HS-27A (cell line): ENCODE data around the gene TSGA10IP.

Source experiments
- DNase-seq: peaks from one replicate; pipeline ENCODE4 v3.0.0-alpha.2; 2012; ENCODE audit warnings: low read depth, missing footprints

TSGA10IP gene

DNA sequence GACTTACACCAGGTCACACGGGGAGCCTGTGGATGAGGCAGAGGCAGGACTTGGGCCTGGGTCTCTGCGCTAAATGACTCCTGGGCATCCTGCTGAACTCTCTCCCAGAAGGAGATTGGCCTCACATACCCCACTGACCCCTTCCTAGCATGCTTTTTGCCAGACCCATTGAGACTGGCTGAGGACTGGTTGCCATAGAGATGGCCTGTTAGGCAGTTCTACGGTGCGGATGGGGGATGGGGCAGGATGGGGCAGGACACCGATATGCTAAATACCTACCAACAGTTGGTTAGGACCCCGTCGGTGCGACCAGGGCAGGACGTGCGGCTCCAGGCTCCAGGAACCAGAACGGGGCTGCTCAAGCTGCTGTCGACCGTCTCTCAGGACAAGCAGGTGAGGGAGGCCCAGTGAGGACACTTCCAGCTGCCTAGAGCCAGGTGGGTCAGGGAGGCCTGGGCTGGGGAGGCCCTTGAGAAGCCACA is at the start of gene TSGA10IP:
Gene TSGA10IP (plus strand): TSS at position 51 of the 482 bp plus-strand sequence. CDS start 196 bp downstream, at position 247.
- no peak for DNase-seq

DNA sequence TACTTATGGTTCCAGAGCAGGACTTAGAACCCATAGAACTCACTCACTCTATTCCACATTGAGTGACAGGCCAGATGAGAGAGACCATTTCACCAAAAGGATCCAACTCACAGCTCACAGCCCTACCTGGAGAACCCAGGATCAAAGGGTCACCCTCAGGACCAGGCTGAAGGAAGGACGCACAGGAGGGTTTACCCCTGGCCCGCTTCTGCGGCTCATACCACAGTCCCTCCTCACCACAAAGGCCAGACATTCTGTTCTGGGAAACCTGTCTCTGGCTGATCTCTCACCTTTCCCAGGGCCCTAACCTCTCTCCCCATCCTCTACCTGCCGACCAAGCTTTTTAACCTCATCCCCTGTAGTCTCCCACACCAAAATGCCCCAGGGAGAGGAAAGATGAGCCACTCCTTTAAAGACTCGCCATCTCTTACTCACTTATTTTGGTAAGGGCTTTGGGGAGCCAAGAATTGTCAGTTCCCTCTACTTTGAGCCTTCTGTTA is 49.7 kb upstream of the TSGA10IP start:
- no peak for DNase-seq

DNA sequence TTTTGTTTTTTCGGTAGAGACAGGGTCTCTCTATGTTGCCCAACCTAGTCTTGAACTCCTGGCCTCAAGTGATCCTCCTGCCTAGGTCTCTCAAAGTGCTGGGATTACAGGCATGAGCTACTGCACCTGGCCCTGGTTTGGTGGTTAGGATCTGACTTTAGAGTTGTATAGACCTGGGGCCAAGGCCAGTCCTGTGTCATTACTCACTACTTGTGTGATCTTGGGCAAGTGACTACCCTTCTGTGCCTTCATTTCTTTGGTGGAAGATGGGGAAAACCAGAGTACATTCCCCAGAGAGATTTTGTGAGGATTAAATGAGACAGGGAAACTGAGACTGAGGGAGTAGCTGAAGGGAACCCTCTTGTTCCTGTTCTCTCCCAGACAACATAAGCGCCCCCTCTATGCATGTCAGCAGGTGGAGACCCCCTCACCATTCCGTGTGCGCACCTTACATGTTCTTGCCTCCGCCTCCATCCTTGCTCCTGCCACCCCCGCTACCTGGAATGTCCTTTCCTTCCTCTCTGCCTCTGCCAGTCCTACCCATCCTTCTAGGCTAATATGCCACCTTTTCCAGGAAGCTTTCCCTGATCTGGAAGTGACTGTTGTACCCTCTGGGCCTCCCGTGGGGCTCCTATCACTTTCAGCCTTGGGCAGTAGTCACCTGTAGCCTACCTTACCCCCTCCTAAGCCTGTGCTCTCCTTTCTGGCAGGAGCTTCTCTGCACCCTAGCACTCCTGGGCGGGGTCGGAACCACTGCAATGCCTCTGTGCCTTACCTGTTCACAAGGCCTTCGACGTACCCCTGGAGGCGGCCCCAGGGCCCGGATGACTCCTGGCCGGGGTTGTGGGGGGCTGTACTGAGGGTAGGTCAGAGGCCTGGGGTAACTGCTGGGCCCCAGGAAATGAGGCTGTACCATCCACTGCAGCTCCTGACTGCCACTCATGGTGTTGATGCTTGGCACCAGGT is 49.0 kb upstream of the TSGA10IP start:
- DNase-seq: no peak

DNA sequence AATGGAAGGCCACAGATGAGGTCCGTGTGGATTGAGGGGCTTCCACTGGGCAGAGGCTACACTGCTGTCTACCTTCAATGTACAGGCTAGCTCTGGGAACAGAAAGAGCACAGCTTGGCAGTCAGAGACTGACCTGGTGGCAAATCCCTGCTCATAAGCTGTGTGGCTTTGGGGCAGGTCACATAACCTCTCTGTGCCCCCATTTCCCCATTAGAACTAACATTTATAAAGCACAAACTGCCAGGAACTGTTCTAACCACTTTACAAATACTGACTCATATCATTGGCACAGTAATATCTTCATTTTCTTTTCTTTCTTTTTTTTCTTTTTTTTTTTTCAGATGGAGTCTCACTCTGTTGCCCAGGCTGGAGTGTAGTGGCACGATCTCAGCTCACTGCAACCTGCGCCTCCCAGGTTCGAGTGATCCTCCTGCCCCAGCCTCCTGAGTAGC is 48.2 kb upstream of the TSGA10IP start:
- no peak for DNase-seq

DNA sequence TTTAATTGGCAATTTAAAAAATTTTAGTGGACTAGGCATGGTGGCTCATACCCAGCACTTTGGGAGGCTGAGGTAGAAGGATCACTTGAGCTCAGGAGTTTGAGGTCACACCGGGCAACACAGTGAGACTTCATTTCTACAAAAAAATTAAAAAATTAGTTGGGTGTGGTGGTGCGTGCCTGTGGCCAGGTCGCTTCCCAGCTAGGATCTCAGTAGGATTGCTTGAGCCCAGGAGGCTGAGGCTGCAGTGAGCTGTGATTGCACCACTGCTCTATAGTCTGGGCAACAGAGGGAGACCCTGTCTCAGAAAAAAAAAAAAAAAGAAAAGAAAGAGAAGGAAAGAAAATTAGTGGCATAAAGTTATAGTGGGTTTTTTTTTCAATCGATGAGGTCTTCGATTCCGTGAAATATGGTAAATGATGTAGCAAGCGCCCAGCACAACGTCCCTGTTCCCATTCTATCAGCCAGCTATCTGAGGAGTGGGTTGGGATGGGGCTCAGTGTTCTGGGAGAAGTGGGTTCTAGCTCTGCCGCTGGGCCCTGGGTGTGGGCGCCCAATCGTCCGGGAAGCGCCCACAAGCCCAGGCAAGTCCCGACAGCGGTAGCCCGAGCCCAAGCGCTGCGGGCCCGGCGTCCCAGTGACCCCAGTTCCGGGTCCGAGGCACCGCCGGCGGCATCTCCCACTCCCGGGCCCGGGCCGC is 46.5 kb upstream of the TSGA10IP start:
- DNase-seq: no peak

DNA sequence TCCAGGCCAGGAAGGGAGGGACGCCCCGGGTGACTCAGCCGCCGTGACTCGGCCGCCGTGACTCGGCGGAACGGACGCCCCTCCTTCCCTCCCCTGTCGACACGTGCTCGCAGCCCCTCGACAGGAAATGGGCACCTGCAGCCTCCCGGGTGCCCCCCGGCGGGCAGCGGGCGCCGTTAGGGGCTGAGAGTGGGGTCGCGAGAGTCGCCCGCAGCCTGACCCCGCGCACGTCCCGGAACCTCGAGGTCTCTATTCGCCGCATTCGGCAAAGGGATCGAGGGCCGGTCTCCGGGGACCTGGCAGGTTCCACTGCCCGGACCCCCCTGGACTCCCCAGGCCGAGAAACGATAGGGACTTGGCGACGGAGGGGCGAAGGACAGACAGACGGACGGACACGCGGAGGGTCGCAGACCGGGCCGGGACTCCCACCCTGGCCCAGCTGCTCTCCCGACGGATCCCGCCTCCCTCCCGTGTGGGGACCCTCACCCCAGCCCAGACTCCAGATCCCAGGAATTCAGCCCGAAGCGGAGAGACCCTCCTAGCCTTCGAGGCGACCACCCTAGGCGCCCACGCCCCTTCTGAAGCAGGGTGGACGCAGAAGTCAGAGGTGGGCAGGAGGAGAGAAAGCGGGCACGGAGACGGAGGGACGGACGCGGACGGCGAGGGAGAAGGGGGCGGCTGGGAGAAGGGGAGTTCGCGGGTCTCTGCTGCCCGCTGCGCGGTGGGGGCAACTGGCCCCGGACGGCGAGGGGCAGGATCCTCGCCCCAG is 45.7 kb upstream of the TSGA10IP start:
- no peak for DNase-seq

DNA sequence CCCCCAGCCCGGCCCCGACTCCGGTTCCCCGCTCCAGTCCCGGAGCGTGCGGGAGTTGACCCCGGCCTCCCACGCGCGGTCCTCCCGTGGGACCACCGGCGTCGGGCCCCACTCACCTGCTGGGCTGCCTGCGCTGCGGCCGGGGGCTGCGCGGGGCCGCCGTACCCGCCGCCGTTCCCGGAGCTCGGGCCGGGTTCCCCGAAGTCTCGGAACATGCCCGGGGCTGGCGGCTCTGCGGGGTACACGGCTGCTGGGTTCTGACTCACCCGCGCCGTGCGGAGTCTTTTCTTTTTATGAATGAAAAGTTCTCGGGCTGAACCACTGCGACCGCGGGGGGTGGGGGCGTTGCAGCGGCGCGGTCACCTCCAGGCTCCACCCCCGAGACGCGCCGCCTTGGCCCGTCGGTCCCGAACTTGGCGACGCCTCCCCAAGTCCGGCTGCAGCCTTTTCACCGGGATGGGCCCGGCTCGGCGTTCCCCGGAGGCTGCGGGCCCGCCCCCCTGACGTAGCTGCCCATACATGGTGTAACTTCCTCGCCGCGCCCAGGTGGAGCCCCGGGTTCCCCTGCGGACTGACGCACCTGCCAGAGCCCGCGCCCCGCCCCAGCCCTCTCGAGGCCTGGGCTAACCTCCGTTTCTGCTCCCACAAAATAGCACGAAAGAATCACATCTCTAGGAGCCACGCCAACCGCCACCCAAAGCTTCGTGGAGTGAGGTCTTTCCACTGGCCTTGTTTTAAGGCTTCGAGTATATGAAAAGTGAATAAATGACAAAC is 45.0 kb upstream of the TSGA10IP start, which contains the start of gene FOSL1:
Gene FOSL1 (minus strand): TSS at position 264 of the 774 bp plus-strand sequence. CDS start 49 bp downstream, at position 215.
- no peak for DNase-seq

DNA sequence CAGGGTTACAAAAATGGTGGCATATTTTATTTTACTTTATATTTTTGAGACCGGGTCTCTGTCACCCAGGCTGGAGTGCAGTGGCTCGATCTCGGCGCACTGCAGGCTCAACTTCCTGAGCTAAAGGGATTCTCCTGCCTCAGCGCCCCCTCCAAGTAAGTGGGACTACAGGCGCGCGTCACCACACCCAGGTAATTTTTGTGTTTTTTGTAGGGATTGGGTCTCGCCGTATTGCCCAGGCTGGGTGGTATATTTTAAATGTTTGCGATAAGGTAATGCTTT is 44.4 kb upstream of the TSGA10IP start:
- no peak for DNase-seq

DNA sequence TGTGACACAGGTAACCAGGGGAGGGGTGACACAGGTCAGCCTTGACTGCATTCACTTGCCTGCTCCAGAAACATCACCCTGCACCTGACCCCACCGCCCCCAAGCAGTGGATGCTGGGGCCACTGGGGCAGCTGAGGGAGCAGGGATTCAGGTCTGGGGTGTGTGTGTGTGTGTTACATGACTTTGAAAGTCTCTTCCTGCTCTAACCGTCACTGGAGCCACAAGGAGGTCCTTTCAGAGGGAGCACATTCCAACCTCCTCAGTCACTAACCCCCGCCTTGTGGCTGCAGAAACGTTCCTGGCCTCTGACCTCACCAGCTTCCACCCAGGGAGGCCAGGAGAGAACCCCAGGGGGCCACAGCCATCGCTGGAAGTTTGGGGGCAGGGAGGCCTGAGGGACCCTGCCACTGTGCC is 42.2 kb upstream of the TSGA10IP start:
- DNase-seq: no peak

DNA sequence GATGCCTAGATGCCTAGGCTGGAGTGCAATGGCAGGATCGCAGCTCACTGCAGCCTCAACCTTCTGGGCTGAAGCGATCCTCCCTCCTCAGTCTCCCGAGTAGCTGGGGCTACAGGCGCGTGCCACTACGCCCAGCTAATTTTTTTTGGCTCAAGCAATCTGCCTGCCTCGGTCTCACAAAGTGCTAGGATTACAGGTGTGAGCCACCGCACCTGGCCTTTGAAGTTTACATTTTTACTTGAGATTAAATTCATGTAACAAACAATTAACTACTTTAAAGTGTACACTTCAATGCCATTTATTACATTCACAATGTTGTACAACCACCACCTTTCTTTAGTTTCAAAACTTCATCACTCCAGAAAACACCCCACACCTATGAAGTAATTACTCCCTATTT is 41.6 kb upstream of the TSGA10IP start:
- no peak for DNase-seq

DNA sequence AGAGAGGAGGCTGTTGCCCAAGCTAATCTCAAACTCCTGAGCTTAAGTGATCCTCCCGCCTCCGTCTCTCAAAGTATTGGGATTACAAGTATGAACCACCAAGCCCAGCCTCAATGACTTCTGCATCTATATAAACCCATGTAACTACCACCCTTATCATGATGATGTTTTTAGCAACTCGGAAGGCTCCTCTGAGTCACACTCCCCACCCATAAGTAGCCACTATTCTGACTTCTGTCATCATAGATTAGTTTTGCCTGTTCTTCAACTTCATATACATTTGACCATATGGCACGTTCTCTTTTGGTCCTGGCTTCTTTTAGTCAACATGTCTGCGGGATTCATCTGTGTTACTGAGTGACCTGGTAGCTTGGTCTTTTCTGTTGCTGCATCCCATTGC is 38.7 kb upstream of the TSGA10IP start:
- no peak for DNase-seq

DNA sequence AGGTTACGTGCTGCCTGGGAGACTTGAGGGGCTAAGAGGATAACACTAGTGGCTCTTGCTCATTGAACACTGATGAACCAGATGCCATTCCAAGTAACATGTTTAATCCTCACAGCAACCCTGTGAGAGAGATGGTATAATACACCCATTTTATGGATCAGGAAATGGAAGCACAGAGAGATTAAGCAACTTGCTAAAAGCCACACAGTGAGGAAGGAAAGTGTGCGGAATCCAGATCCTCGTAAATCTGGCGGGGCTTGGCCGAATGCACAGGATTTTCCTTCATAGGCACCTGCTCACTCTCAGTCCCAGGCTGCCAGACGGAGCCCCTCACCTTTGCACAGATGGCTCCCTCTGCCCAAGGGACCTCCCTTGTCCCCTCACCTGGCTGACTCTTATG is 37.4 kb upstream of the TSGA10IP start:
- no peak for DNase-seq

DNA sequence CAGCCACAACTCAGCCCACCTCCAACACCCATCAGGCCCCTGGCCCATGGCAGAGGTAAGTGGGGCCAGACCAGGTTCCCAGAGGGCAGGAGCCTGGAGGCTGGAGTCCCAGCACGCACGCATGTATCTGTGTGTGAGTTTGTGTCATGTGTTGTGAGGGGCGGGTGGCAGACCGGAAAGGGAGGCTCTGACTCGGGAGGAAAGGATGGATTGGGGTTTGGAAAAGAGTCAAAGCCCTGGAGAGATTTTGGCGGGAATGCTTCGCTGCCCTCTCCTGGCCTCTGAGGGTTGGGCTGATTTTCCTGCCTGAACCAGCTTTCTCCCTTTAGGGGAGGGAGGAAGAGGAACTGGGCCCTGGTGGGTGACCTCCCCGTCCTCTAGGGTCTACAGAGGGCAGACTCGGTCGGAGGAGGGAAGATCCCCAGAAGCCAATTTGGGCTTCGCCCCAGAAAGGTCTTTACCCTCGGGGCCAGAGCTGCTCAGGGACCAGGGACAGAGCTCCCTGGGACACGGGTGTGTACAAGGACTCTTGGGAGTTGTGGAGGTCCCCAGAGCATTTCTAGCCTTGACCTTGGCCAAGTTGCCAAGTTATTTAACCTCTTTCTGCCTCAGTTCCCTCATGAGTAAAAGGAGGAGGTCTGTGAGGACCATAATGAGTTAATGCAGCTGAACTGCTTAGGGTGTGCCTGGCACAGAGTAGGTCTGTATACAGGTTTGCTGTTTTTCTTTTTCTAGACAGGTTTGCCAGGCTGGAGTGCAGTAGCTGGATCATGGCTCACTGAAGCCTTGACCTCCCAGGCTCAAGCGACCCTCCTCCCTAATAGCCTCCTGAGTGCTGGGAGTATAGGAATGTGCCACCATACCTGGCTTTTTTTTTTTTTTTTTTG is 33.4 kb upstream of the TSGA10IP start:
- peak; percentile 97 for DNase-seq

DNA sequence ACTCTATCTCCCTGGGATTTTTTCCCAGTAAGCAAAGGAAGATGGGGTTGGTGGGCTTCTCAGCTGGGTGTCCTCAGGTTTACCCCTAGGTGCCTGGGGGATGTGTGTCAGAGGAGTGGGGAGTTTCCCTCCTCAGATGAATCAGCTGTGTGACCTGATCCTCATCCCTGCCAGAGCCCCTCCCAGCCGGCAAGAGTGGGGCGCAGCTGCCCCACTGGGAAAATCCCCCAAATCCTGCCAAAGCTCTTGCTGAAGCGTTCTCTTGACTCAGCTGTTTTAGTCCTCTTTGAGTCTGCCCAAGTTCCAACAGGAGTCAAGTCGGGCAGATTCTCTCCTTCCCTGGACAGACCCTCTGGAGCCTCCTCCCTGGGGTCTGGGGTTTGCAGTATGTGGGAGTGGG is 32.4 kb upstream of the TSGA10IP start:
- DNase-seq: no peak

DNA sequence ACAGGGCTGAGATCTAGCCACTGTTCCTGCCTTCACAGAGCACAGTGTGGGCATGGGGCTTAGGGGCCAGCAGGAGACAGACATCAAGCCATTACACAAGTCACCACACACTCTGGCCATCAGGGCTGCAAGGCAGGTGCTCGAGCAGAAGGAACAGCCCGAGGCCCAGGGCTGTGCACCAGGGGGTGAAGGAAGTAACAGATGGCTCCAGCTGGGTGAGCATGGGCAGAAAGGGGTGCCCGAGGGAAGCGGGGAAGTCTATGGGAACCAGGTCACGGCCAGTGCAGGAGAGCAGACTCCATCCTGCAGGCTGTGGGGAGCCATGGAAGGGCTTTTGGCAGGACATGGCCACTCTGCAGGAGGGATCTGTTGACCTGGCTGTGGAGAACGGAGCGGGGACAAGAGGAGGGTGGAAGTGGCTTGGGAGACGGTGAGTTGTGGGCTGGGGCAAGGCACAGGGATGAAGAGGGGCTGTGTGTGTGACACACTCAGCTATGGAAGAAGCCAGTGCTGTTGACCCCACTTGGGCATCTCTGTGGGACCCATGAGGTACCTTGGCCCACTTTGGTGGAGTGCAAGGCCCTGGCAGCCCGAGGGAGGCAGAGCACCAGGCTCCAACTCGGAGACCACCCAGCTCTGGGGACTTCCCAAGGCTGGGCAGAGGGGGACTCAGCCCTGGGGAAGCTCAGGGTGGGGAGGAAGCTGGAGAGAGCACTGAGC is 30.0 kb upstream of the TSGA10IP start:
- DNase-seq: no peak

DNA sequence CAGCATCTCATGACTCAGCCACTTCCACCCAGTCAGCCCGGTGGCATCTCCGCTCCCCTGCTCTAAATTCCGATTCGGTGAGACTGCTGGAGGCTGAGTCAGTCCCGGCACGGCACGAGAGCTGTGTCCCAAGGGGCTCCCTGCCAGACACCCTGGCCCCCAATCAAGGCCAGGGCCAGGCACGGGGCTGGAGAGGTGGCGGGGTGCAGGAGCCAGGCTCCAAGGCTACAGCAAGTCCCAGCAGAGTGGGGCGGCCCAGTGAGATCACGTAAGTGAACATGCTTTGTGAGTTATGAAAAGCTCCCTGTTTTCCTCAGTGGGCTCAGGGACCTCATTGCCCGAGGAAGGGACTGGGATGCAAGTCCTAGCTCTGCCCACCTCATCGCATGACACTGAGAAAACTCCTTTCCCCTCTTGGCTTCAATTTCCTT is 29.4 kb upstream of the TSGA10IP start:
- DNase-seq: peak; percentile 99

DNA sequence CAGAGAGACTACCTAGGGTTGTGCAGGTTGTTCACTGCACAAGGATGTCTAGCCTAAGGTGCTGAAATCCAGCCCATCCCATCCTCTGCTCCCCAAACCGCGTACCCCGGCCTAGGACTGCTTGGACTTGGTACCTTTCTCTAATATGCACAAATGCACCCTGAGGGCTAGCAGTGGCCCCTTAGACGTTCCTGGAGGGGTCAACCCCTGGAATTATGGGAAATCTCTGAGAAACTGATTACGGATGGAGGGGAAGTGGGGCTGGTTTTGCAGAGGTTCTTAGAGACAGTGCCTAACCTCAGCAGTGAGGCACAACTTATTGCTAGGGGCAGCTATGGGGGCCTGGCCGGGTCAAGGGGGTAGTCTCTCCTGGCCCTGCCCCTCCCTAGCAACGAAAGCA is 28.9 kb upstream of the TSGA10IP start:
- DNase-seq: no peak

DNA sequence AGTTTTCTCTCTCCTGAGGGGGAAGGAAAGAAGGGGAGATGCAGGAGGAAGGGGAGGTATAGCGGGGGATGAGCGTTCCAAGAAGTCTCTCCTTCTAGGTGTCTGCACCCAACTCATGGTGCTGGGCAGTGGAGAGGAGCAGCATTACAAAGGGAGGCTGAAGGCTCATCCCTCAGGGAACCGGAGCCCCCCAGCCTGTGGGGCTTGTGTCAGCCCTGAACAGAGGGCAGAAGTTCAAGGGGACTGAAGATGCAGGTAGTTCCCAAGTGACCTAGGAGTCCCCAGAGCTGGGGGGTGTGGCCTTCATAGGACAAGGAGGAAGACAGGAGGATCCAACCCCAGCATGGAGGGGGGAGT is 28.2 kb upstream of the TSGA10IP start:
- DNase-seq: no peak

DNA sequence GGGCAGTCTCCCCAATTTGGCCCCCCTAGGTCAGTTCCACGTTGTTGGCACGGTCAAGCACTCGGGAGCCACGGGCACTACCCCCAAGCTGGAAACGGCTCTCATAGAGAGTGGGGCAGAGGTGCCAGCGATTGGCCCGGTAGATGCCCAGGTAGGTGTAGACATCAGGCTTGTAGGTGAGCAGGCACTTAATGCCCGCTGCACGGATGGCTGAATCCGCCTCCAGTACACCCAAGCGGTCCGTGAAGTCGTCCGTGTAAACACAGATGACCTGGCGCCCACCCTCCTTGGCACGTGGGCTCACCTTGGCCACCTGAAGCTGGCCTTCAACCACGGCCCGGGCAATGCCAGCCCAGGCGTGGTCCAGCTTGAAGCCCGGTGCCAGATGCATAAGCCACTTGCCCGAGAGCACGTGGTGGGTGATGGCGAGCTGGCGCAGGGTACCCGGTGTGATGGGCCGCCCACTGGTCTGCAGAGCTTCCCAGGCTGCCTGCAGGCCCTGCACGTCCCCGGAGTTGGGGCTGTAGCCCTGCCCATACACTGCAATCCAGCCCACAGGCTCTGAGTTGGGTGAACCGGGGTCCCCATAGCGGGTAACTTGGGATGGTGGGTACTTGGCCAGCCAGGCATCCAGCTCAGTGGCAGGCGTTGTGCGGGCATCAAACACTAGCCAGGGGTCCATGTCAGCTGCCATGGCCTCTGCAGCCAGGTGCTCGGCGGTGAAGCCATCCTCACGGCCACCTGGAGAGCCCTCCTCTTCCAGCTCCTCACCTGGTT is 27.7 kb upstream of the TSGA10IP start:
- DNase-seq: no peak
